Stimulated activated naive CD8-positive, alpha-beta T cell treated with anti-CD3 and anti-CD28 coated beads, Interleukin-15, Interleukin-2, amounts not matched to agents 100 U/mL and 50 U/mL, for 24 hours (primary cell): ENCODE measurements around the gene IFRD2.
"Not testable (repeated sequence)": the region's sequence is repeated elsewhere in the genome, so short reads cannot be mapped to it uniquely, and the experiment has no call there.

Source experiments
- ATAC-seq: fragments of 150-1000 bp; cut with Tn5 transposase; one replicate; pipeline ENCODE4 v1.10.0; 2021
- DNase-seq: peaks from one replicate; pipeline ENCODE4 v3.0.0; 2021

IFRD2 gene

DNA sequence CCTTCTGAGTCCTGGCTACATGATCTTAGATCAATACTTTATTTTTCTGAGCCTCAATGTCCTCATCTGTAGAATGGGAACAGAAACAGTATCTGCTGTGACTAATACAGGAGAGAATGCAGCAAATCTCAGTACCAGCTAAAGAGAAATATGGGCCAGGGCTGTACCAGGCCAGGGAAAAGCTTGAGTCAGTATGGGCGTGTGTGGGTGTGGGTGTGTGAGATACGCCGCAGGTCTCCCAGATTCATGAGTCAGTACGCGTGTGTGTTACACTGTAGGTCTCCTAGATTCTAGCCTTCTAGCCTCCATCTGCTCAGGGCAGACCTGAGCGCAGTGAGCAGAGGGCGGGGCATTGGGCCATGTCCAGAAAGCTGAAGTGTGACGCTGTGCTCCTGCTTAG is 41.0 kb downstream of the IFRD2 start:
- peak; percentile 45 for DNase-seq
- ATAC-seq = peak; percentile 30

DNA sequence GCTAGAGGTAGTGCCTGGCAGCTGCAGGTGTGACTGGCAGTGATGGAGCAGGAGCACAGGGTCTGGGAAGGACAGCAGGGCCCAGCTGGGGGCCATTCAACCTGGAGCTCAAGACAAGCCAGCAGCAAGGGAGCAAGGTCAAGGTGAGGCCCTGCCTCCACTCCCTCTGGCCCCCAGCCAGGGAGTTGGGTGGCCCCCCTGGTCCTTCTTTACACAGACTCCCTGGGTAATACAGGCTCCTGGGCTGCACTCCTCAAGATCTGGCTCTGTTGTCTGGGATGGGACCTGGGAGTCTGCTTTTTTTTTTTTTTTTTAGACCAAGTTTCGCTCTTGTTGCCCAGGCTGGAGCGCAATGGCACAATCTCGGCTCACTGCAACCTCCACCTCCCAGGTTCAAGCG is 41.7 kb downstream of the IFRD2 start:
- ATAC-seq = no peak
- no peak for DNase-seq

DNA sequence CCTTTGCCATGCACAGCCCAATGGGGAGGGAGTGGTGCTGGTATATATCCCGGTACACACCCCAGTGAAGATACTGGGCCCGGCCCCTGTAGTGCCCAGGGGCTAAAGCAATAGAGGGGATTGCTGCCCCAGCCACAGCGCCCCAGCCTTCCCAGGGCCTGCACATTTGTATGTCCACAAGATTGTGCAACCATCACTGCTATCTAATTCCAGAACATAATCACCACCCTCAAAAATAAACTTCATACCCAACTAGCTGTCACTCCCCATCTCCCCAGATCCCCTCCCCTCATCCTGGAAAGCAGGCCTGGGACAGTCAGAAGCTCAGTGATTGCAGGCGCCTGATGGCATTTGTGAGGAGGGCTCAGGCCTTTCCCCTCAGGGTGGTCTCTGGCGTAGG is 42.8 kb downstream of the IFRD2 start:
- ATAC-seq = no peak
- no peak for DNase-seq

DNA sequence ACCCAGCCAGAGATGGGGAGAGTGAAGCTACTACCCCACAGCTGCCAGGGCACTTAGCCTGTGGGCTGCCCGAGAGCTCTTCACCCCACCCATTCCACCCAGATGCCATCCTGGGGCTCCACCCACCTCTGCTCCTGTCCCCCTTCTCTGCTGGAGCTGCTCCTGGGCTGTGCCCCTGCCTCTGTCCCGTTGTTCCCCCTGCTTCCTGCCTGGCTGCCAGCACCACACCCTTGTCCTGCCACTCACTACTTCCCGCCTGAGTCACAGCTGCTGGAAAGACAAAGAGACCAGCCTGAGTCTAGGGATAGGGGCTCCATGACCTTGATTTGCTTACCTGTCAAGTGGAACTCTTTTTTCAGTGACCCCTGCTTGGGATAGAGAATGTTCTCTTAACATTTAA is 43.8 kb downstream of the IFRD2 start:
- ATAC-seq = no peak
- no peak for DNase-seq

DNA sequence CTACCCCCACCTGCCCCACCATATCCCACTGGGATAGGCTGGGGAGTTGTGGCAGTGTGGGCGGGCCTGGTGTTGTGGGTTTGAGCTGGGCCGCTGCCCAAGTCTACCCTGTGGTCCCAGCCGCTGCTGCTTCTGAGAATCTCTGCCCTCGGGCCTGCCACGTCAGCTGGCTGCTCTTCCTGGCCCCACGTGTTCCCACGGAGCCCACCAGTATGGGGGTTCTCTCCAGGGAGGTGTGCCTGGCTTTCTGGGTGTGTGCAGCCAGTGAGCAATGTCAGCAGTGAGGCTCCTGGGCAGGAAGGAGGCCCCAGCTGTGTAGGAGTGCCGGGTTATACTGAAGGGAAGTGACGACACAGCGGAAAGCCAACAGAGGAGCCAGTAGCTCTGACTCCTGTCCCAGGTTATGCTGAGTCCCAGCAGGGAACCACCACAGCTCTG is 45.7 kb downstream of the IFRD2 start:
- peak; percentile 86 for DNase-seq
- peak; percentile 89 for ATAC-seq

DNA sequence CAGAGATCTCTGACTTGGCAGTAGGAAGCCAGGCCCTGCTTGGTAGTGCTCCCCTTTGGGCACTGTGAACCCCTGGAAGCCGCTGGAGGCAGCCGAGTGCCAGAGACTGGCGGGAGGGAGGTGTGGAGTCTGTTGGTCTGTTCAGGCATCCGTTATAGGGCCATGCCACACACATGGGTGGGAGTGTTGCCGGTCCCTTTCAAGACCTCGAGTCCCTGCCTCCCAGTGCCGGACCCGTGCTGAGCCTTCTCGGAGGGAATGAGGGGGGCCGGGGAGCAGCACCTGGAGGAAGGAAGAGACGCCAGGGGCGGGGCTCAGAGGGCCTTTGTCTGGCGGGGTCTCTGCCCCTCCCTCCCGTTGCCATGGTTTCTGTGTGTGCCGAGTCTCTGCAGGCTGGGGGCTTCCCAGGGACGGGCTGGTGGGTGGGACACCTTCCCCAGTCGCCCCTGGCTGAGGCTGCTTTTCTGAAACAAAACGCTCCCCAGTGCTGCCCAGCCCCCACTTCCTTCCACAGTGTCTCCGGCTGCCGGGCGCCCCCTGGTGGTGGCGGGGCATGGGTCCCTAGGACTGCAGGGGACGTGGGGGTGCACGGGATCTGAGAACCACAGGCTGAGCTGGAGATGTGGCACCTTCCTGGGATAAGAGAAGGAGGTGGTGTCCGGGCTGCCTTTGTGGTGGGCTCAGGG is 46.3 kb downstream of the IFRD2 start:
- peak; percentile 99 for DNase-seq
- peak; percentile 79 for ATAC-seq

DNA sequence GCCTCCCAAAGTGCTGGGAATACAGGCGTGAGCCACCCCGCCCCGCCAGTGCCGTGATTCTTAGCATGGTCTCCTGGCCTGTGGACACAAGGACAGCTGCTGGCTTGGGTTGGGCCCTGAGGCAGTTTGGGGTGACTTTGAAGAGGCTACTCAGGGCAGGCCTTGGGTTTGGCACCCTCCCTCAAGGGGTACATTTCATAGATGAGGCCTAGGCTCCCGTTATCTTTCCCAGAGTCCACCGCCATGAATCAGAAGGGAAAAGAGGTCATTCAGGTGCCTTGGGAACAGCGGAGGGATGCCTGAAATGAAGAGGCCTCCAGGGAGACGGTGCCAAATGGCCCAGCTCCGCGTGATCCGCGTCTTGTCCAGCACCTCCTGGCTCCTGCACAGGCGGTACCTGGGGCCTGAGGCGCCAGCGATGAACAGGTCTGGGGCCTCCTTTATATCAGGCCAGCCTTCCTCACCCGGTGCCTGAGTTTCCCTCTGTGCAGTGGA is 46.9 kb downstream of the IFRD2 start:
- ATAC-seq (no peak), DNase-seq (no peak)

DNA sequence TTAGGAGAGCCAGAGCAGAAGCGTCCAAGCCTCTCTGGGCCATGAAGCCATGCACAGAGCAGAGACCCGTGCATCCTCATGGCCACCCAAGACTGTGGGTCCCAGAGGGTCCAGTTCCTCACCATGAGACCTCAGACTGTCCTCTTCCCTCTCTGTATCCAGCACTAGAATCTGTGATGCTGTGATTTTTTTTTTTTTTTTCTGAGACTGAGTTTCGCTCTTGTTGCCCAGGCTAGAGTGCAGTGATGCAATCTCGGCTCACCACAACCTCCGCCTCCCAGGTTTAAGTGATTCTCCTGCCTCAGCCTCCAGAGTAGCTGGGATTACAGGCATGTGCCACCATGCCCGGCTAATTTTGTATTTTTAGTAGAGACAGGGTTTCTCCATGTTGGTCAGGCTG is 47.4 kb downstream of the IFRD2 start:
- not testable (repeated sequence) for DNase-seq, ATAC-seq

DNA sequence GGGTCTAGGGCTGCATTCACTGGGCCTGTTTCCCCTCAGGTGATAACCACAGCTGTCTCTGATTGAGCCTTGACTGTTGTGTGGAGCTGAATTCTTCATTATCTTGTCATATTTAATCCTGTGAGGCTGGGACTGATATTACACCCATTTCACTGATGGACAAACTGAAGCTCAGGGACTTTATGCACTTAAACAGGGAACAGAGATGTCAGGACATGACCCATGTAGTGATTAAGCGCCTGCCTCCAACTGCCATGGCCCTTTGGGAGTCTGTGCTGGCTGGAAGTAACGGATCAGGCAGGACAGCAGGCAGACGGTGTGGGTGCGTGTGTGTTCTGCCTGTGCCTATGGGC is 48.7 kb downstream of the IFRD2 start:
- no peak for ATAC-seq
- DNase-seq = no peak

DNA sequence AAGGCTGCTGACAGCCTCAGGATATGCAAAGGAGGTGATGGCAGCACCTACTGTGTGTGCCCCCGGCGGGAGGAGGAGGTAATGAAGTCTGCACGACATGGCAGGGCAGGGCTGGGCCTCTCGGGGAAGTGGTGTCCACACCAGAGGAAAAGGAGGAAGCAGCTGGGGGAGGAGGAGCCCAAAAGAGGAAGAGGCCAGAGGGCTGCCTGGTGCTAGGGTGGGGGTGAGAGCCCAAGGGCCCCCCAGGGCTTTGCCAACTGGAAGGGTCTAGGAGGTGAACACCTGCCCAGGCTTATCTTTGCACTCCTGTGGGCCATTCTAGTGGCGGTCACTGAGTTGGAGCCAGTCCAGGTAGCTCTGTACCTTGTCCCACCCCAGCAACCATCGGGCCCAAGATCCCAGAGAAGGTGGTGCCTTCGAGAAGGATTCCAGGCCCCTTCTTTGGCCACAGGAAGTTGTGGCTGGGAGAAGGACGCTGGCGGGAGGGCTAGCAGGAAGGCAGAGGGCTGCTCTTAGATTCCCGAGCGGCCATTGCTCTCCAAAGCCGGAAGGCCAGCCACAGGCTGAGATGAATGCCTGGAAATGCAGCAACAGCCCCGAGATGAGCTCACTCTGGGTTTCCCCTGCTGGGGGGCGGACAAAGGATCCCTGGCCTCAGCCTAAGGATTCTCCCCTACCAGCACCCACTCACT is 49.2 kb downstream of the IFRD2 start:
- peak; percentile 66 for DNase-seq
- ATAC-seq = no peak

DNA sequence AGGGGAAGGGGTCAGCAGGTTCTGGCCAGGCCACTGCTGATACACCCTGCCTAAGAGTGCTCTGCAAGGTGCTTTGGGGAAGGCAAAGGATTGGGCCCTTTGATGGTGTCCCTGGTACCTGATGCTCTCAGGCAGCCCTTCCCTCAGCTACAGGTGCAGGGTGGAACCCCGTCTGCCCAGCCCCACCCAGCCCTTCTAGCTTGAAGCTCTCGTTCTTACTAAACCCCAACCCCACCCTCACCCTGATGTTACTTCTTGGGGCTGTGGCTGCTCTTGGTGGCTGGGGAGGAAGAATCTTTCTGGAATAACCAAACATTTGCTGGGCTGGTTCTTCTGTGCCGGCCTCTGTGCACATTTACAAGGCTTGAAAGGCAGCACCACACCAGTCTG is 49.9 kb downstream of the IFRD2 start:
- ATAC-seq (no peak), DNase-seq (no peak)

DNA sequence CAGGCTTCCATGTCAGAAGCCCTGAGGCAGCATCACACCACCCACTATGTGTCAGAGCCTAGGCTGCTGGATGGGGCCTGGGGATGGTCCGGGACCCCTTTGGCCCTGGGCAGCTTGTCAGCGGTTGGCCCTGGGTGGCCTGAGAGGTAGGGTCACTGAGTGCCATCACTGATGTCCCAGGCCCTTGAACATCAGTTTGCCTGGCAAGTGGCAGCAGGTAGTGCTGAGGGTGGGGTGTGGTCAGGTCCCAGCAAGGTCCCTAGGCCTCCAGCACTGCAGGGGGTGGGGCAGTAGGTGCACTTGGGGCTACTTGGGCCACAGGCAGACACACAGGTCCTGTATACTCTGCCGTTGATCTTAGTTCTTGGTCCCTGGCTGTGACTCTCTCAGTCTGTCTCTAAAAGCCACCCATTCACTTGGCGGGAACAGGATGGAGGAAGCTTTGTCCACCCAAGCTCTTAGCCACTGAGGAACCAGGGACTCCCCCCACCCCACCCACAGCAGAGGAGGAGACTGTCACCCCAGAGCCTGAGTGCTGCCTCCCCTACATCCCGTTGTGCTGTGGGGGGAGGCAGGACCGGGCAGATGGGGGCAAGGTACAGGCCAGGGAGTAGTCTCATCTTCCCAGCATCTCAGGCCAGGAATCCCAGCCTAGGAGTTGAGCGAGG is 50.4 kb downstream of the IFRD2 start:
- no peak for DNase-seq
- ATAC-seq = no peak

DNA sequence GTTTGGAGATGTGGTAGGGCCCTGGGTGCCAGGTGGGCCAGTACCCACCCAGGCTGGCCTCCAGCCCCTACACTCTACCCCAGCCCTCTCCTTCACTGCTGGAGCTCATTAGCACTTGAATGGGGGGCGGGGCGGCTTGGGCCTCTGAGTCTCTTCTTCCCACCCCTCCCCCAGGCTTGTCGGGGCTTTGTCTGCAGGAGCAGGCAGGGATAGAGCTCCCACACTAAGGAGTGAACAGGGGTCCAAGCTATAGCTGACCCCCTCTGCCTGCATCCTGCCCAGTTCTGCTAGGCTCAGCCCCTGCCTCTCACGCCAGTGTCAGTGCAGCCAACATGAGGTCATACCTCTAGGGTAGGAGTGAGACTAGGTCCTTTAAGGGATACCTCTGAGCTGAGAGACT is 51.1 kb downstream of the IFRD2 start:
- DNase-seq = no peak
- ATAC-seq = no peak

DNA sequence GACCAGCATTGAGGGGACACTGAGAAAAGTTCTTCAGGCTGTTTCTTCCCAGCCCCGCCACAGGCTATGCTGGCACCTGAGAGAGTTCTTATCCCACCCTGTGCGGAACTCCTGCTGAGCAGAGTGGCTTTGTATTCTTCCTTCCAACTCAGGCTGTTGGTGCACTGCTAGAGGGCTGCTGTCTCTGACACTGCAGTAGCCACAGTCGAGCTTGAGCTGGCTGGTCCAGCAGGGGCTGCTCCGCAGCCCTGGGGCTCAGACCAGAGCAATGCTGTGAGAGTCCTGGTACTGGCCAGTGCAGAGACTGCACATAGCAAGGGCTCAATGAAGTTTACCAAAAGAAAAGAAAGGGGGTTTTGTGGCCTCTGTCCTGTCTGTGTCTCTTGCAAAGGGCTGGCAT is 52.6 kb downstream of the IFRD2 start:
- no peak for DNase-seq
- no peak for ATAC-seq

DNA sequence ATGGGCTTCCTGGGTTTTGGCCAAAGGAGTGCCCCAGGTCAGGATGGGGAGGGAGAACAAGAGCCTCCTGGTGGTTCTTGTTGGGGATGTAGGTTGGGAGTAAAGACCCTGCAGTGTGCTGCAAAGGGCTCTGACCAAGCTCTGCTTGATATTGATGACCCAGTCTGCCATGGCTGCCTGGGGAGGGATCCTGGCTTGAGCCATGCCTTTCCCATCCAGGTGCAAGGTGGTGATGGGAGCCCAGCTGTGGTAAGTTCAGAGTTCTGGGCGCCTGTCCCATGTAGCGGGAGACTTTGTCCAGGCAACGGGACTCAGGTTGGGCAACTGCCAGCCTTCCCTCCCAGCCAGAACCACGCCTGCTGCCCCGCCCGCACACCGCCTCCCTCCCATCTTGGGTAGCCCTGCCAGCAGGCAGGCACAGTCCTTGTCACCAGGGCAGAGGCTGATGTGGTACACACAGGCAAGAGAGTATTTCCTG is 53.6 kb downstream of the IFRD2 start:
- no peak for ATAC-seq
- no peak for DNase-seq

DNA sequence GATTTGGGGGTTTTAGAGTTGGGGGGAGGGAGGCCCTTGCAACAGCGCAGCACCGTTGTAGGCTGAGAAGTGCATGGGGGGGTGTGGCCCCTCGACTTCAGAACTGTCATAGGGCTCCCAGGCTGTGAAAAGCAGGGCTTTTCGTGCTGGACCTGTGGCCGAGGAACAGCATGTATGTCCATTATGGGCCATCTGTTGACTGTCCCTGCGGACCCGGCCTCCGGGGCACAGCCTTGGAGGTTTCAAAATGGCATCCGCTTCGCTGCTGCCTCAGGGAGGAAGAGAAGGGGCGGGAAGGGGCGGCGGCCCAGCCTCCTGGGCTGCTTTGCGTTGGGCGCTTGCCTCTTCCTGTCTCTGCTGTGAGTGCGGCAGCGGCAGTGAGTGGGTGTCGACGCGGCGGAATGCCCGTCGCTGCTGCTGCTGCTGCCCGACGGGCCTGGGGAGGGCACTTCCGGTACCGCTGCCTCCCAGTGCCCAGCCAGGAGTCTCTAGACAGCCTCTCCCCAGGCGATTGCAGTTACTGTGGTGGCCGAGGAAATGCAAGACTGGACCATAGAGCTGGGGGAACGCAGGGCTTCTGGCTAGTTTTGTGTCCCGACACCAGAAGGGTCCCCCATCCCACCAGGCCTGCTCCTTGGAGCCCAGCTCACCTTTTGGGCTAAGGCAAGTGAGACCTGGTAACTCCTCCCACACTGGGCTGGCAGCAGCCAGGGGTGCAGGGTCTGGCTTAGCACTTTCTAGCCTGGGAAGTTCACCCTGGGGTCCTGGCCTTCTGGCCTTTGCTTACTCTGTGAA is 54.3 kb downstream of the IFRD2 start:
- peak; percentile 57 for ATAC-seq
- peak; percentile 89 for DNase-seq
